ENCODE results near the gene WDR33. TPM values are rescaled to one million over a fixed set of nuclear protein-coding genes. Genes with fewer than 3 reads are reported as not detected.

The WDR33 gene
- total RNA-seq, 2 experiments from 2014 or later, result 70.7 to 96.6 TPM

DNA sequence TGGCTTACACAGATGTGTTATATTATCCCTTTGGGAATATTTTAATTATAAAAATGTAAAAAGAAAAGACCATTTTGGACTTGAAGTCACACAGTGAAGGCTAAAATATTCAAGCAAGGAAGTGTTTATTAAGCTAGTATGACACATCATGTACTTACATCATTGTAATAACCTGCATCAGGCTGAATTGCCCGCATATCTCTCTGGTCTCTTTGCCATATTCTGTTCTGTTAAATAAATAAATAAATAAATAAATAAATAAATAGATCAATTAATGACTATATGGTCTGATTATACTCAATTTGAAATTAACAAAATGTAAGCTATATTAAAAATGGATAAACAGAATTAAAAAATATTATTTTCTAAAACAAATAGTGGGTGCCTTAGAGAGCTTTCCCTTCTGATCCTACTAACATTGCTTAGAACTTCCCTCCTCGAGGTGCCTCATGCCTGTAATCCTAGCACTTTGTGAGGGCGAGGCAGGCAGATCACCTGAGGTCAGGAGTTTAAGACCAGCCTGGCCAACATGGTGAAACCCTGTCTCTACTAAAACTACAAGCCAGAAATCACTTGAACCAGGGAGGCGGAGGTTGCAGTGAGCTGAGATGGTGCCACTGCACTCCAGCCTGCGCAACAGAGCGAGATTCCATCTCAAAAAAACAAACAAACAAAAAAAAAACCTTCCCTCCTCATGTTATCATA lies 42.0 kb downstream of the WDR33 start:
- no peak for DNase-seq (ENCODE audit: low spot score)
- Histone ChIP-seq H2AFZ (ENCODE audit: low read length) (no peak overlapping the region), H3K36me3 (ENCODE audit: insufficient read depth, low read length) (peaks cover 83% of the 10 kb centered on the region), H4K20me1 (ENCODE audit: insufficient read depth, low read length) (peaks cover 10% of the 10 kb centered on the region; the same call in 1 of the 2 replicates), H3K9me3 (ENCODE audit: low read length) (no peaks in the 10 kb centered on the region), H3K4me1 (ENCODE audit: insufficient read depth, low read length, poor library complexity, severe bottlenecking) (peaks cover 12% of the 10 kb centered on the region), H3K4me3 (ENCODE audit: low read depth, low read length, poor library complexity, severe bottlenecking) (no peak overlapping the region), H3K4me2 (ENCODE audit: low read length) (no peak overlapping the region), H3K9me2 (ENCODE audit: insufficient read depth, low read length) (no peaks in the 10 kb centered on the region), H3K27ac (ENCODE audit: low read depth, low read length, poor library complexity, severe bottlenecking) (no peak overlapping the region), H3K79me2 (ENCODE audit: insufficient read depth, low read depth, low read length) (peaks cover 57% of the 10 kb centered on the region)
- ChIA-PET CTCF (ENCODE audit: unreplicated experiment) (no interaction called here), POLR2A (interaction anchor here (0.7 to 2.1 kb wide), 9 partner anchors 9 to 27 kb away, joined by 3 to 10 read pairs (median 4); no protein-coding TSS in a partner anchor)
- TF ChIP-seq, protein P1, sequence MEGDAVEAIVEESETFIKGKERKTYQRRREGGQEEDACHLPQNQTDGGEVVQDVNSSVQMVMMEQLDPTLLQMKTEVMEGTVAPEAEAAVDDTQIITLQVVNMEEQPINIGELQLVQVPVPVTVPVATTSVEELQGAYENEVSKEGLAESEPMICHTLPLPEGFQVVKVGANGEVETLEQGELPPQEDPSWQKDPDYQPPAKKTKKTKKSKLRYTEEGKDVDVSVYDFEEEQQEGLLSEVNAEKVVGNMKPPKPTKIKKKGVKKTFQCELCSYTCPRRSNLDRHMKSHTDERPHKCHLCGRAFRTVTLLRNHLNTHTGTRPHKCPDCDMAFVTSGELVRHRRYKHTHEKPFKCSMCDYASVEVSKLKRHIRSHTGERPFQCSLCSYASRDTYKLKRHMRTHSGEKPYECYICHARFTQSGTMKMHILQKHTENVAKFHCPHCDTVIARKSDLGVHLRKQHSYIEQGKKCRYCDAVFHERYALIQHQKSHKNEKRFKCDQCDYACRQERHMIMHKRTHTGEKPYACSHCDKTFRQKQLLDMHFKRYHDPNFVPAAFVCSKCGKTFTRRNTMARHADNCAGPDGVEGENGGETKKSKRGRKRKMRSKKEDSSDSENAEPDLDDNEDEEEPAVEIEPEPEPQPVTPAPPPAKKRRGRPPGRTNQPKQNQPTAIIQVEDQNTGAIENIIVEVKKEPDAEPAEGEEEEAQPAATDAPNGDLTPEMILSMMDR (conservative IDR thresholded peaks at IDR 0.05; ENCODE audit: low read length), result no peak
- no peak for TF ChIP-seq EZH2phosphoT487 (IDR thresholded peaks at IDR 0.05; ENCODE audit: borderline replicate concordance, low read depth, low read length)
- intact Hi-C loops (cut with micrococcal nuclease; ENCODE audit: unreplicated experiment), result loop anchor here (2.0 kb wide), 1 partner anchor 38 kb away; no protein-coding TSS in a partner anchor
- no TSS peak for BruUV-seq (replicated peaks)

DNA sequence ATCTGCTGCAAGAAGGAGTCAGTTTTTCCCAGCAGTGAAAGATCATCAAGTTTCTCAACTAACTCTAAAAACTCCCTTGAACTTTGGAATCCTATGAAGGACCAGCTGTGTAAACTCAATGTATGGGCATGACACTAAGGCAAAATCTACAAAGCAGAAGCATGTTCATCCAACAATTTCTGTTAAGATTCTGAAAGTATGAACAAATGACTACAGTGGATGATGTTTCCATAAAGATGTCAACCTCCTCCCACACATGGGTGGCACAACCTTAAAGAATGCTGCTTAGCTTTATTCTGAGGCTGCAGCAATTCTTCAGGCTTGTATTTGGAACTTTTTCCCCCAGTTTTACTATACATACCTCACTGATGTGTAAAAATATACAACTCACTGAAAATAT lies 47.2 kb downstream of the WDR33 start:
- H3K4me2 ChIP-seq (ENCODE audit: low read length), result no peak overlapping the region
- TF ChIP-seq, protein P1 (conservative IDR thresholded peaks at IDR 0.05; ENCODE audit: low read length), result no peak
- no peak for TF ChIP-seq EZH2phosphoT487 (IDR thresholded peaks at IDR 0.05; ENCODE audit: borderline replicate concordance, low read depth, low read length)
- H3K36me3 ChIP-seq (ENCODE audit: insufficient read depth, low read length), result peaks cover 90% of the 10 kb centered on the region
- ChIA-PET CTCF (ENCODE audit: unreplicated experiment) (no interaction called here), POLR2A (interaction anchor here (0.6 to 0.7 kb wide), 3 partner anchors 9 to 31 kb away, joined by 3 to 5 read pairs (median 3); no protein-coding TSS in a partner anchor)
- no peak for DNase-seq (ENCODE audit: low spot score)
- no peak overlapping the region for H2AFZ ChIP-seq (ENCODE audit: low read length)
- no peak overlapping the region for H3K4me3 ChIP-seq (ENCODE audit: low read depth, low read length, poor library complexity, severe bottlenecking)
- H3K27ac ChIP-seq (ENCODE audit: low read depth, low read length, poor library complexity, severe bottlenecking), result no peak overlapping the region
- no peaks in the 10 kb centered on the region for H3K9me2 ChIP-seq (ENCODE audit: insufficient read depth, low read length)
- H3K4me1 ChIP-seq (ENCODE audit: insufficient read depth, low read length, poor library complexity, severe bottlenecking), result no peaks in the 10 kb centered on the region
- intact Hi-C loops (cut with micrococcal nuclease; ENCODE audit: unreplicated experiment), result no loop called here
- no TSS peak for BruUV-seq (replicated peaks)
- H3K79me2 ChIP-seq (ENCODE audit: insufficient read depth, low read depth, low read length), result peaks cover 11% of the 10 kb centered on the region; the same call in 1 of the 2 replicates
- no peaks in the 10 kb centered on the region for H3K9me3 ChIP-seq (ENCODE audit: low read length)
- no peaks in the 10 kb centered on the region for H4K20me1 ChIP-seq (ENCODE audit: insufficient read depth, low read length)

DNA sequence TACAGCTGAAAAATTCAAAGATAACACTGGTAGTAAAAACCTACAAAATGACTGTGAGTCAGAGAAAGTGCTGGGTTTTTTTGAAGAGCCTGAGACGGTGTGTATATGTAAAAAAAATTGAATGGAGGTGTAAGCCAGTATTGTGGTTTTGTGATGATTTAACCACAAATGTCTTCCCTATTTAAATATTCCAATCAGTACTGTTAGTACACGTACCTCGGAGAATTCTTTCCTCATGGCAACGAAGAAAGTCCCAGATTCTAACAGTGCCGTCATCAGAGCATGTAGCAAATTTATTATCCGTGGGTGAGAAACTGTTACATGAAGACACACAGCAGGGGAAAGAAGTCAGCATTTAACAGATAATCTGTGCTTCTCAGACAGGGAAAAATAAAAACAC lies 48.1 kb downstream of the WDR33 start:
- POLR2A ChIA-PET, result interaction anchor here (0.7 kb wide), 1 partner anchor 20 kb away, joined by 3 read pairs; no protein-coding TSS in a partner anchor
- BruUV-seq (replicated peaks), result no TSS peak
- H3K79me2 ChIP-seq (ENCODE audit: insufficient read depth, low read depth, low read length), result peaks cover 2% of the 10 kb centered on the region; the same call in 1 of the 2 replicates
- intact Hi-C loops (cut with micrococcal nuclease; ENCODE audit: unreplicated experiment), result no loop called here
- H4K20me1 ChIP-seq (ENCODE audit: insufficient read depth, low read length), result no peaks in the 10 kb centered on the region
- DNase-seq (ENCODE audit: low spot score), result no peak
- no peak overlapping the region for H3K4me3 ChIP-seq (ENCODE audit: low read depth, low read length, poor library complexity, severe bottlenecking)
- H3K36me3 ChIP-seq (ENCODE audit: insufficient read depth, low read length), result peaks cover 90% of the 10 kb centered on the region
- no peak overlapping the region for H3K4me2 ChIP-seq (ENCODE audit: low read length)
- H3K4me1 ChIP-seq (ENCODE audit: insufficient read depth, low read length, poor library complexity, severe bottlenecking), result no peaks in the 10 kb centered on the region
- H3K9me2 ChIP-seq (ENCODE audit: insufficient read depth, low read length), result no peaks in the 10 kb centered on the region
- no peak overlapping the region for H2AFZ ChIP-seq (ENCODE audit: low read length)
- CTCF ChIA-PET (ENCODE audit: unreplicated experiment), result no interaction called here
- no peaks in the 10 kb centered on the region for H3K9me3 ChIP-seq (ENCODE audit: low read length)
- TF ChIP-seq, protein P1 (conservative IDR thresholded peaks at IDR 0.05; ENCODE audit: low read length), result no peak
- TF ChIP-seq EZH2phosphoT487 (IDR thresholded peaks at IDR 0.05; ENCODE audit: borderline replicate concordance, low read depth, low read length), result no peak
- no peak overlapping the region for H3K27ac ChIP-seq (ENCODE audit: low read depth, low read length, poor library complexity, severe bottlenecking)

Measured in OCI-LY7 (cell line).